HuH-7.5 (cell line): ENCODE measurements around the gene AKR1C2.
"Not testable (repeated sequence)": the region's sequence is repeated elsewhere in the genome, so short reads cannot be mapped to it uniquely, and the experiment has no call there.

ENCODE experiments used
- DNase-seq: peaks from one replicate; pipeline ENCODE4 v3.0.0; 2011; ENCODE audit warnings: low spot score

The AKR1C2 gene

GRCh38 chr10:5023177-5023805 lies 19.6 kb upstream of the AKR1C2 start:
- no peak for DNase-seq

GRCh38 chr10:5021624-5022290 lies 18.1 kb upstream of the AKR1C2 start:
- DNase-seq = not testable (repeated sequence)

- not testable (repeated sequence) for DNase-seq
Measured at GRCh38 chr10:5019770-5020612, 16.3 kb upstream of the AKR1C2 start.

- not testable (repeated sequence) for DNase-seq
Measured at GRCh38 chr10:5018671-5019277, 15.1 kb upstream of the AKR1C2 start.

GRCh38 chr10:5018134-5018533 lies 14.5 kb upstream of the AKR1C2 start:
- DNase-seq = no peak

GRCh38 chr10:5014936-5015335 lies 11.3 kb upstream of the AKR1C2 start:
- no peak for DNase-seq

- DNase-seq = not testable (repeated sequence)
Measured at GRCh38 chr10:5014200-5014910, 10.7 kb upstream of the AKR1C2 start.

- no peak for DNase-seq
Measured at GRCh38 chr10:5013385-5013784, 9.7 kb upstream of the AKR1C2 start.

GRCh38 chr10:5012595-5012994 lies 8.9 kb upstream of the AKR1C2 start:
- no peak for DNase-seq

- DNase-seq = not testable (repeated sequence)
Measured at GRCh38 chr10:5011392-5011791, 7.7 kb upstream of the AKR1C2 start.

- not testable (repeated sequence) for DNase-seq
Measured at GRCh38 chr10:5010043-5010442, 6.4 kb upstream of the AKR1C2 start.

- not testable (repeated sequence) for DNase-seq
Measured at GRCh38 chr10:5008857-5009548, 5.3 kb upstream of the AKR1C2 start.

- not testable (repeated sequence) for DNase-seq
Measured at GRCh38 chr10:5004501-5004900, 844 bp upstream of the AKR1C2 start.

GRCh38 chr10:5004030-5004385 lies 351 bp upstream of the AKR1C2 start:
- not testable (repeated sequence) for DNase-seq

- DNase-seq = no peak
Measured at GRCh38 chr10:5002013-5002727, 1.5 kb downstream of the AKR1C2 start.

GRCh38 chr10:4998671-4999070 lies 5.0 kb downstream of the AKR1C2 start:
- no peak for DNase-seq

GRCh38 chr10:4994260-4994659 lies 9.4 kb downstream of the AKR1C2 start:
- DNase-seq = not testable (repeated sequence)

- DNase-seq = not testable (repeated sequence)
Measured at GRCh38 chr10:4992564-4992963, 11.1 kb downstream of the AKR1C2 start.

- DNase-seq = not testable (repeated sequence)
Measured at GRCh38 chr10:4991463-4991862, 12.2 kb downstream of the AKR1C2 start.

- no peak for DNase-seq
Measured at GRCh38 chr10:4990217-4990616, 13.4 kb downstream of the AKR1C2 start.
